GM21723 (cell line): ENCODE results near the gene PKD2L1.
A peak's percentile ranks its signal among the peaks of the same experiment; 100 is the strongest.

Experiments used
- ATAC-seq: cut with Tn5 transposase; IDR thresholded peaks from one replicate; pipeline ENCODE4 v1.9.1; 2021; ENCODE audit warnings: mild to moderate bottlenecking, moderate library complexity; ENCODE audit not compliant: unreplicated experiment

Gene PKD2L1

GRCh38 chr10:100356067-100357017 lies 26.3 kb upstream of the PKD2L1 start:
- ATAC-seq: no peak

DNA sequence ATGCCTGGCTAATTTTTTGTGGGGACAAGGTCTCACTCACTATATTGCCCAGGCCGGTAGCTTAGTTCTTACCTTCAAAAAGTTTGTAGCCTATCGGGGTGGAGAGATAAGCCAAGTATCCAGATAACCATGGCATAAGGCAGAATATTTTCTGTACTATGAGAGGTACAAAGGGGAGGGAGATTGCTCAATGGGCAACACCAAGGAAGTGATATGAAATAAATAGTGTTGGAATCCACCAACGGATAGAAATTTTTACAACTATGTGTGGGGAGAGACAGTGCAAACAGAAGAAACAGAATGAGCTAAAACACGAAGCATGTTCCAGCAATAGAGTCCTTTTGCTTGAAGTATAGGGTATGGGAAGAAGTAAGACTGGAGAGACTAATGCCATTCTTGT lies 25.1 kb upstream of the PKD2L1 start:
- no peak for ATAC-seq

GRCh38 chr10:100353770-100354485 lies 23.9 kb upstream of the PKD2L1 start:
- ATAC-seq: no peak

DNA sequence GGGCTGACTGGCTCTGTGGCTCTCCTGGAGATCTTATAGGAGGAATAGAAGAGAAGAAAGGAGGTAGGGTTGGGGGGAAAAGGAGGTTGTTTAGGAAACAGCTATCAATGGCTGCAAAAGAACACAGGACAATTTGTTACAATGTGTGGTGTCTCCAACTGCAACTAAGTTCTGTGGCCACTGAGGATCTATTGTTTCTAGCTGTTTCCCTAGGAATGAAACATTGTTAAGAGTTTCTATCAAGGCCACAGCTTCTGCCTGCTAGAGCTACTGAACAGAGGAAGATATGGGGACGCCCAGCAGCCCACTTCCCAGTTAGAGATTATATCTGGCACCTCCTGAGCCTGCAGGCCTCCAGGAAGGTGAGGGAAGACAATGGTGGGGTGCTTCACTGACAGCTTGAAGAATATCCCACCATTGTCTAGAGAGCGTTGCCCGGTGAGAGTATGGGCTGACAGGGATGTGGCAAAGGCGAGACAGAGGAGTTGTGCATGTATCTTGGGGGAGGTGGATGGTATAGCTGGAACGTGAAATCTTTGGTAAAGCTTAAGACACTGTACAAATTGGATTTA lies 21.0 kb upstream of the PKD2L1 start:
- no peak for ATAC-seq

- ATAC-seq: no peak
These were observed 19.6 kb upstream of the PKD2L1 start for GRCh38 chr10:100349672-100350071.

DNA sequence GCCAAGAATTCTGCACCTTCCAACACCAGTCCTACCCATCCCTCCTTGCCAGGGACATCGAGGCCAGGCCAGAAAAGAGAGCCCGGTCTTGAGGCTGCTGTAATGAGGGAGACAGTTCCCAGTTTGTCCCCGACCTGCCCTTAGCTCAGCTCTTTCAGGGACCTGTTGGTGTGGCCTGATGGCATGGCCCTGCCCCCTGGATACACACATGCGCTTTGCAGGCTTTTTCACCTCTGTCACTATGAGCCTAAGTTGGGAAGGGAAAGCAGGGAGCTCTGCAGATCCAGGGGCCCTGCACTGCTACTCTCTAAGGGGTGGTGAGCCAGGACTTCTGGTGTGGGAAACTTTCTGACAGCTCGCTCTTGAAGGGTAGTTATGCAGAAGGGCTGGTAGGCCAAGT lies 19.1 kb upstream of the PKD2L1 start:
- no peak for ATAC-seq

DNA sequence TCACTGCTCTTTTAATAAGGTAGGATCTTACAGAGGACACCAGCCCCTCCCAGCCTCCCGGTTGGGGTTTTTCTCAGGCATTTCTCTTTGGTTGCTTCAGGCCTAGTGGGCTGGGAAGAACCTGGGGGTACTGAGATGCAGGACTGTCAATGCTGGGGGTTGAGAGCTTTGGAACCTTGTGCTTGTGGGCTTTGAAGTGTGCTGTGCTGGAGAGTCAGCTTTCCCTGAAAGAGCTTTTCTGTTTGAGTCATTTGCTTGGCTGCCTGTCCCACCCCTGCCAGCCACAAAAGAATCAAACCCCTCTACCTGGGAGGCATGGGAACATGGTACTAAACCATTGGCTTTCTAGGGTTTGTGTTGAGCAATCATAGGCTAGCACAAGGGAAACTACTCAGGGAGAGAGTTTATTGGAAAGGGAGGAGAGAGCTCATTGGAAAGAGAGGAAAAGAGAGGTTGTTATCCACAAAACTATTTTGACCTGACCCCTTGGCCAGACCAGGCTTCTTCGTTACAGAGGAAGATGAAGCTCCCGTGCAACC lies 18.4 kb upstream of the PKD2L1 start:
- ATAC-seq: no peak

DNA sequence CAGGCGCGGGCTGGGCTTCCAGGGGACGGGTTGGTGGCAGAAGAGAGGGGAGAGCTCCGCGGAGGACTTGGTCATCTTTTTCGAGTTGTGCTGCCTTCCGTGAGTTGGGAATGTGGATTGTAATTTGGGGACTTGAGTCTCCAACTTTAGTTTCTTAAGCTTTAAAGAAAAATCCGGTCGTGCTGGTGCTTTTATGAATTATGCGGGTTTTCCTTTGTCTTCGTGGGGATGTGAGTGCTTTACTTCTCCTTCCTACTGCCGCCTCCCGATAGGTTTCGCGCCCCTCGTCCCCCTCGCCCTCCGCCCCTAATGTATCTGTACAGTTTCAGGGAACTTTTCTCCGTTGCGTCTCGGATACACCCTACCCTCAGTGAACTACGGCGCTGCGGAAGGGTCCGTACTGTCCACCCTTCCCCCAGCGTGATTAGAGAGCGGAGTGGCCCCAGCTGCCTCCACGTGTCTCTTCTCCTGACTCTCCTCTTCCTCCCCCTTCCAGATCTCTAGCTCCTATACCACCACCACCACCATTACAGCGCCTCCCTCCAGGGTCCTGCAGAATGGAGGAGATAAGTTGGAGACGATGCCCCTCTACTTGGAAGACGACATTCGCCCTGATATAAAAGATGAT lies 17.7 kb upstream of the PKD2L1 start:
- no peak for ATAC-seq

GRCh38 chr10:100346765-100347567 lies 16.9 kb upstream of the PKD2L1 start, which contains the start of gene SCD:
Gene SCD, plus strand, starts transcription at chr10:100347233. Its CDS starts 272 bp downstream, at chr10:100347505.
- peak; percentile 85 for ATAC-seq

DNA sequence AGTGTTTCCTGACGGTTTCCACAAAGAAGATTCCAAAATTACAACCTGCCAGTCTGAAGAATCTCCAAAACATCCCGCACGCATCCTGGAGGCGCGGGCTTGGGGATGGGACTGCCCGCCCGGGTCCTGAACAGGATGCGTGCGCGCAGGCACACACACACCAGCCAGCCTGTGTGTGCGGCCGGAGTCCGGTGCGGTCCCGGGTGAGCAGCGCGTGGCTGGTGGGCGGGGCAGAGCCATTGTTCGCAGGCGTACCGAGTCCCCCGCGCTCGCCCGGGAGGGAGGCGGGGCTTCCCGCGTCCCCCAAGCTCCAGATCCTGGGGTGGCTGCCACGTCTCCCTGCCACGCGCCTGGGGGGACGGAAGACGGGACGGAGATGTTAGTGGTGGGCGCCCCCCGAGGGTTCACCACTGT lies 16.3 kb upstream of the PKD2L1 start:
- peak; percentile 66 for ATAC-seq

DNA sequence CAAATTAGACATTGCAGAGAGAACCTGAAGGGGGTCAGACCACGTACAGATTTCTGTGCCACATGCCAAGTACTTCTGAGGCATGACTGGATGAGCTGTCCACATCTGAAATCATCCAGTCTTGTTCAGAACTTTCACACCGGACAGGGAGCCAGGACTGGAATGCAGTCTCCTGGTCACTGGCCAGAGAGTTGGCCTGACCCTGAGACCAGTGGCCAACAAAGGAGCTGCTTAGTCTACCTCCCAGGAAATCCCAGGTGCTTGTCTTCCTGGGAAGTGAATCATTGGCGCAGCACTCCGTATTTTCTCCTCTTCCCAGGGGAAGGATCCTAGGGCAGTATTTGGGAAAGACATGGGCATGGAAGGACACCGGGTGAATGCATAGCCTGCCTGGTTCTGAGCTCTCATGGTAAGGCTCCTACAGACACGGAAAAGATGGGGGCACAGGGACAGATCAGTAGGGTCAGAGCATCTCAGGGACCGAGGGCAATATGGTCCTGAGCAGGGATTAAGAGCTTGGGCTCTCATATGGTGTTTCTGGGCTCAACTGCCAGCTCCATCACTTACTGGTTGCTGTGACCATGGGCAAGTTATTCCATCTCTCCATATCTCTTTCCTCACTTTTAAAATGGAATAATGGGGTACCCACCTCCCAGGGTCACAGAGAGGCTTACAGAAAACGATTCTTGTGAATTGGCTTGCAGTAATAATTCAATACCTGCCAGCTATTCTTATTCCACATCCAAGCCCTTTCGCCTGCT lies 15.7 kb upstream of the PKD2L1 start:
- ATAC-seq: no peak

DNA sequence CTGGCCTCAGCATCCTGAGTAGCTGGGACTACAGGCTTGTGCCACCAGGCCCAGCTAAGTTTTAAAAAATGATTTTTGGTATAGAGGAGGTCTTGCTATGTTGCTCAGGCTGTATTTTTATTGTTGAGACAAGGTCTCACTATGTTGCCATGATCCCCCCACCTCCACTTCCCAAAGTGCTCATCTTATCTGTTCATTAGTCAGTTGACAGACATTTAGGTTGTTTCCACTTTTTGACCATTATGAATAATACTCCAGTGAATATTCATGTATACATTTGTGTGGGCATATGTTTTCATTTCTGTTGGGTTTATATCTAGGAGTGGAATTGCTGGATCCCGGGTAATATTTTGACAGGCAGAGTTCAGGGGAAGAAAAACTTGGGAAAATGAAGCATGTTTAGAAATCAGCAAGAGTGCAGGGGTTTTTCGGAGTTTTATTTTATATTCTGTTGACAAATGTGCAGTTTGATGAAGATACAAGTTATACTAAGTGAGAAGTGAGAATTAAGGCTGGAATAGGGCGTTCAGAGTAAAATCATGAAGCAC lies 14.3 kb upstream of the PKD2L1 start:
- ATAC-seq: no peak

GRCh38 chr10:100342627-100342972 lies 12.6 kb upstream of the PKD2L1 start:
- ATAC-seq: no peak

DNA sequence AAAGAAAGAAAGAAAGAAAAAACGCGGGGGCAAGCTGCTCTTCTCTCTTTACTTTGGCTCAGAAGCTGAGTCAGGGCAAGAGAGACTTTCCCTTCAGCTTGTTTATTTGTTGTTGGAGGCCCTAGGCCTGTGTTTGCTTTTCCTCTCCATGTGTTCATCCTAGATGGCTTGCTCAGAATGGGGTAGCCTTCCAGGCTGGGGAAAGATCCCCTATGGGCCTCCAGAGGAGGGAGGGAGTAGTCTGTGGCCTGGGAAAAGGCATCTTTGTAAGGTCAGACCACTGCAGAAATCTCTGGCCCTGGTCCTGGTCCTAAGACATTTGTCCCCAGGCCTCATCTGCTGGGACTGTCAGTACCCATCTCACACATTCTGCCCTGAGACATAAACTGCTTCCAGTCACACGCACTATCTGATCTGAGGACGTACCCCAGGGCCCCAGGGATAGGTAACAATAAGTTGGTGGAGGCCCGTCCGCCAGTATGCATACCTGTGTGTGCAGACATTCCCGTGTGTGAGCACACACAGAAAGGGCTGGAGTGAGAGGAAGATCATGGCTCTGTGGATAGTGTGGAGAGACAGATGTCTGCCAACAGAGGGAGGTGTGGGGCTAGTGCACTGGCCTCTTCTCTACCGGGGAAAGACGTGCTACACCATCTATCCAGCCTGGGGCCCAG lies 12.1 kb upstream of the PKD2L1 start:
- ATAC-seq: no peak

- ATAC-seq: no peak
These were observed 11.2 kb upstream of the PKD2L1 start for GRCh38 chr10:100340948-100341847.

- peak; percentile 64 for ATAC-seq
These were observed 9.2 kb upstream of the PKD2L1 start for GRCh38 chr10:100339236-100339635.

- peak; percentile 50 for ATAC-seq
These were observed 8.5 kb upstream of the PKD2L1 start for GRCh38 chr10:100338434-100339036.
